Vagina (tissue), 2 donors: ENCODE measurements around the gene ADAP1.

ENCODE experiments used
- POLR2A ChIP-seq, 2 donors: fragments of 450-650 bp; IDR thresholded peaks; one replicate each; pipeline ENCODE4 v1.6.1; 2017; ENCODE audit warnings: antibody characterized with exemption in 2 of 2, mild to moderate bottlenecking in 2 of 2, moderate library complexity in 2 of 2
- POLR2AphosphoS5 ChIP-seq, 2 donors: sonication (generic); formaldehyde crosslinking; IDR thresholded peaks; one replicate each; pipeline ENCODE4 v1.9.0; 2017; ENCODE audit warnings: antibody characterized with exemption in 2 of 2, mild to moderate bottlenecking in 2 of 2, low read depth in 1 of 2; ENCODE audit not compliant: insufficient read depth in 1 of 2
- TF ChIP-seq, protein P1 (sequence below), 3 experiments: fragments of 450-650 bp in 2 of 3; fragments of 200-600 bp in 1 of 3; sonication (generic) in 1 of 3; IDR thresholded peaks; one replicate each; pipeline ENCODE4 v1.5.1; 2017 to 2019; ENCODE audit warnings: antibody characterized with exemption in 3 of 3, mild to moderate bottlenecking in 2 of 3, moderate library complexity in 2 of 3

DNA sequence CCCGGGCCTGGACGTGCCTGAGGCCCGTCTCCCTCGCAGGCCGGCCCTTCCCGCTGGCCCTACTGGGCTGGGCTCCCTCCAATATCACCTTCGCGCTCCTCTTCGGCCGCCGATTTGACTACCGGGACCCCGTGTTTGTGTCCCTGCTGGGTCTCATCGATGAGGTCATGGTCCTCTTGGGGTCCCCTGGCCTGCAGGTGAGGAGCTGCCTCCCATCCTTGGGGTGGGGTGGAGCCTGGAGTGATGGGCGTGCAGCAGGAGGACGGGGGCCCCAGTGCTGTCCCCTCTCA, 30.6 kb upstream of the ADAP1 start:
- TF ChIP-seq POLR2A (IDR thresholded peaks at IDR 0.05) (no peak), POLR2AphosphoS5 (IDR thresholded peaks at IDR 0.05; ENCODE audit: insufficient read depth in 1 of 2, low read depth in 1 of 2) (no peak)
- TF ChIP-seq, protein P1, sequence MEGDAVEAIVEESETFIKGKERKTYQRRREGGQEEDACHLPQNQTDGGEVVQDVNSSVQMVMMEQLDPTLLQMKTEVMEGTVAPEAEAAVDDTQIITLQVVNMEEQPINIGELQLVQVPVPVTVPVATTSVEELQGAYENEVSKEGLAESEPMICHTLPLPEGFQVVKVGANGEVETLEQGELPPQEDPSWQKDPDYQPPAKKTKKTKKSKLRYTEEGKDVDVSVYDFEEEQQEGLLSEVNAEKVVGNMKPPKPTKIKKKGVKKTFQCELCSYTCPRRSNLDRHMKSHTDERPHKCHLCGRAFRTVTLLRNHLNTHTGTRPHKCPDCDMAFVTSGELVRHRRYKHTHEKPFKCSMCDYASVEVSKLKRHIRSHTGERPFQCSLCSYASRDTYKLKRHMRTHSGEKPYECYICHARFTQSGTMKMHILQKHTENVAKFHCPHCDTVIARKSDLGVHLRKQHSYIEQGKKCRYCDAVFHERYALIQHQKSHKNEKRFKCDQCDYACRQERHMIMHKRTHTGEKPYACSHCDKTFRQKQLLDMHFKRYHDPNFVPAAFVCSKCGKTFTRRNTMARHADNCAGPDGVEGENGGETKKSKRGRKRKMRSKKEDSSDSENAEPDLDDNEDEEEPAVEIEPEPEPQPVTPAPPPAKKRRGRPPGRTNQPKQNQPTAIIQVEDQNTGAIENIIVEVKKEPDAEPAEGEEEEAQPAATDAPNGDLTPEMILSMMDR (IDR thresholded peaks at IDR 0.05) = no peak
